CD4-positive, alpha-beta T cell treated with Interleukin-4 for 1 hour (primary cell): ENCODE data around the gene QRFPR.
A peak's percentile ranks its signal among the peaks of the same experiment; 100 is the strongest.
"Not testable (repeated sequence)": the region's sequence is repeated elsewhere in the genome, so short reads cannot be mapped to it uniquely, and the experiment has no call there.

Experiments
- DNase-seq, 2 donors: peaks; one replicate each; pipeline ENCODE4 v3.0.0-alpha.2; 2020 to 2022

The QRFPR gene

DNA sequence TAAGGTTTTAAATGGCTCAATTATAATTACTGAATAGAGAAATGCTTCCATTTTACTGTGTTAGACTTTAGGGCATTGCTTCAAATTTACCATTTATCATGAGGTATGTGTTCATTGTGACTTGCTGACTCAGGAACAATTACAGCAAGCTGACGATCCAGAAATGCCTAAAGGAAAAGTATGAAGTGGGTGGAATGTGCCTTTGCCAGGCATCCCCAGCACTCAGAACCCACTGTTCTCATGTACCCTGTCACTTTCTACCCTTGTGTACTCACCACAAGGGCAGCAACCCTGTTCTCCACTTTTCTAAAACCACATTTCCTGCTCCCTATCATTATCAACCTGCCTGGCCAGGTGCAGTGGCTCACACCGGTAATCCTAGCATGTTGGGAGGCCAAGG lies 41.5 kb downstream of the QRFPR start:
- DNase-seq: no peak

DNA sequence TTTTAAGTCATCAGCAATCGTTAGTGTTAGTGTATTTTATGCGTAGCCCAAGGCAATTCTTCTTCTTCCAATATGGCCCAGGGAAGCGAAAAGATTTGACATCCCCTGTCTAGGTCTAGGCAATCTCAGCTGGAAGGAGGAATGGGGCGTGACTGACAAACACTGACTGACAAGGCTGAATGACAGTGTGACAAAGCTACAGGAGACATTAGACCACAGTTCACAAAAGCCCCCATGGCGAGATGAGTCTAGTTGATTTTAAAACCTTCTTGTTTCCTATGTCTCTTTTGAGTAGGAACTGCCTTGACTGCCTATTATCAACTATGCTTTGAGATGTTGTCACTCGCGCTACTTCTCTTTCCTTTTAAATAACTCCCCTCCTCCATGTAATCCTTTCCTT lies 42.3 kb downstream of the QRFPR start:
- no peak for DNase-seq

DNA sequence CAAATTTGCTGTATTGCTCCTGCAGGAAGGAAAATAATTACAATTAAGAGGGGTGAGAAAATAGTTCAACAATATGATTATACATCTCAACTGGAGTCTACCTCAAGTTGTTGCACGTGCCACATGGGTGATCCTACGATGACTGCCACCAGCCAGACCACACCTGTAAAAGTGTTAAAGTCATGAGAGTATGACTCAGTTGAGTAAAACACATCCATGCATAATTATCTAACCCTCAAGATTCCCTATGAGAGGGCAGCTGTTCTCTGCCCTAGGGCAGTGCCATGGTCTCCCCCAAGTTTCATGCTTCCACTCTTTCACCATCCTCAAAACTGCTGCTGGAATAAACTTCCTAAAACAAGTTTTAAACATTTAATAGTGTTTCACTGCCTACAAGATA lies 44.1 kb downstream of the QRFPR start:
- no peak for DNase-seq

DNA sequence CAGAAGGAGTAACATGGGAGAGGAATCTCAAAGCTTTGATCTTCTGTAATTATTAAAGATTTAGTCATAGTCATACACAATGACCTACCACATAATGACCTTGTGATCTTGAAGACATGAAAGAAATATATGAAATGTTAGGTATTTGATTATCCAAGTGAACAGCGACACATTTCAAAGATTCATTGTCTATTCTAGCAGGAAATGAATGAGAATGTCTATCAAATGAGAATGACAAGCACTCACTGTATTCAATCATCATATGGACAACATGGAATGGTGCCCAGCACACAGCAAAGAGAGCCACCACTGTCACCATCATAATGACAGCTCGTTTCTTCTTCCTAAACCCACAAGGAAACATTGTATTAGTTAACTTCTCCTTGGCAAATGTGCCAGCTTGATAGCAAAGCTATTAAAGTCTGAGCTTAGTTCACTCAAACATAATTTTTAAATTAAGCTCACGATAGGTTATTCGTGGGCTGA lies 50.6 kb downstream of the QRFPR start:
- no peak for DNase-seq

DNA sequence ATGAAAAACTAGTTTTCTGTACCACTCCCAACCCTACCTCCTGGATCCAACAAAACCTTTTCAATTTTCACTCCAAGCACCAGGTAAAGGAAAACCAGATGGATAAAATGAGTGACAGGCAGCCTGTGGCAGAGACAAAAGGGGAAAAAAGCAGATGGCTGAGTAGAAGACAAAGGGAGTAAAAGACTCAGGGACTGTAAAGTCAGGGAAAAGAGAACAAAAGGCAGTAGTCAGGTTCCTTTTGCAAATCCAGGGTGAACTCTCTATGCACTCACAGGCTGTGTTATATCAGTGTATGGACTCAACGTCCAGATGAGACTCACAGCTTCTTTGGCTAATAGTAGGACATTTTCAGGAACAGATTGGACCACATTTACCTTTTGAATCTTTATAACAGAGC lies 54.2 kb downstream of the QRFPR start:
- DNase-seq: no peak

DNA sequence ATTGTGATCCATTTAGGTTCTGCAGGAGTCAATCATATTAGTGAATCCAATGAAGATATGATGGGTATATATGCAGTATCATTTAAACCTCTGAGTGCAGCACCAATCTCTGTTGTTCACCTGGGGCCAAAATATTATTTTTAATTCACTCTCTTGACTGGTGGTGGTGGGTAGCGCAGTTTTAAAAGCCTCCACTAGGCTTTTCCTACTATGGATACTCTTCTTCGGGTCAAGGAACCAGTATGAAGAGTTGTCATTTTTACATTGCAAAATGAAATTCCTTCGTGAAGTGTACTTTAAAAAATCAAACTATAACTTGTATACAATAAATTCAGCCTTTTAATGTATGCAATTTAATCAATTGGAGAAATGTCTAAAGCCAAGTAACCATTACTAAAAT lies 56.5 kb downstream of the QRFPR start:
- DNase-seq: no peak

DNA sequence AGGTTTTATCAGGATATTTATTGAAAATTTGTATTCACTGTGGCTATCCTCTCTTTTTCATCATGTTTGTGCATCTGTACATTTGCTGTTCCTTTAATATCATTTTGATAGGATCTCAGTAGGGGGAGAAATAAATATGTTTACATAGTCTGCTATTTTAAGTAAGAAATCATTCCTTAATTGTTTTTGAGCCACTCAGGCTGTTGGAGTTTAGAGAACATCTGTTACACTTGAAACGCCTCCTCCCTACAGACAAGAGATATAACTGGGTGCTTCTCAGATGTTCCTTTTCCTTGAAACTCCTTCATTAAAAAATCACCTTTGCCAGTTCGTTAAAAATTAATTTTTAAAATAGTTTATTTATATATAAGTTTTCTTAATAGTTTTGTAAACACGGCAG lies 59.4 kb downstream of the QRFPR start:
- no peak for DNase-seq

DNA sequence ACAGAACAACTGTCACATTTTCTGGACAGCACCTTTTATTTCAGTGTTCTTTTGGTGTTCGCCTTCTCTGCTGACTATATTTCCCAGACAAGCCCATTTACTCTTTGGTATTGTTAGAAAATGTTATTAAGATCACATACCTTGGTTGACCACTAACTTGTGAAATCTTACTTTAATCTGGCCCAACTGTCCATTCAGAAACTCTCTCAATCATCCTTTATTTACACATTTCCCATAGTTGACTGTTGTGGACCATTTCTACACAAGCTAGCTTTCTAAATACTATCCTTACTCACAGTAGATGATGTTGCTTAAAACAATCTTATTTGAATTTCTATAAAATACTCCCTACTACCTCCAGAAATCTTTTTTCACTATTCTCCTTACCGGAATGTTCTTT lies 64.7 kb downstream of the QRFPR start:
- no peak for DNase-seq

DNA sequence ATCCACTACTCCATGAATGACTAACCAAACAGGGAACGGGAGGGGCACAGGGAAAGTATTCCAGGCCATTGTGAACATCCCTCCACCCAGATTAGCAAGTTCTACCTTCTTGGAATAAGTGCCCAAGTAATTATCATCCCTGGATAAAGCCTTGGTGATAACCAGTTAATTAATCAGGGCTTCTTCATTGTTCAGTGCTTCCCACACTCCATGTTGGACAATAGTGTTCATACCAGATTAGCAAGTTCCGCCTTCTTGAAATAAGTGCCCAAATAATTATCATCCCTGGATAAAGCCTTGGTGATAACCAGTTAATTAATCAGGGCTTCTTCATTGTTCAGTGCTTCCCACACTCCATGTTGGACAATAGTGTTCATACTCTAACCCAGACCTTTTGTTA lies 67.4 kb downstream of the QRFPR start:
- not testable (repeated sequence) for DNase-seq

DNA sequence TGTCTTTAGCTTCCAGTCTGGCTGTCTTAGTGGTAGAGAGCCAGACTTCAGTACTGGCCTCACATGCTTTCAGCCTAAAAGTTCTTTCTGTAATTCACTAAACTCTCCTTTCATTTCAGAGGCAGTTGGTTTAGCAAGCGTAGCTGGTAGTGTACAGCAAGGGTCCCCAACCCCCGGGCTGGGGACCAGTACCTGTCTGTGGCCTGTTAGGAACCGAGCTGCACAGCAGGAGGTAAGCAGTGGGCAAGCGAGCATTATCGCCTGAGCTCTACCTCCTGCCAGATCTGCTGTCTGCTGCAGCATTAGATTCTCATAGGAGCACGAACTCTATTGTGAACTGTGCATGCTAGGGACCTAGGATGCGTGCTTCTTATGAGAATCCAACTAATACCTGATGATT lies 72.0 kb downstream of the QRFPR start:
- DNase-seq: no peak

DNA sequence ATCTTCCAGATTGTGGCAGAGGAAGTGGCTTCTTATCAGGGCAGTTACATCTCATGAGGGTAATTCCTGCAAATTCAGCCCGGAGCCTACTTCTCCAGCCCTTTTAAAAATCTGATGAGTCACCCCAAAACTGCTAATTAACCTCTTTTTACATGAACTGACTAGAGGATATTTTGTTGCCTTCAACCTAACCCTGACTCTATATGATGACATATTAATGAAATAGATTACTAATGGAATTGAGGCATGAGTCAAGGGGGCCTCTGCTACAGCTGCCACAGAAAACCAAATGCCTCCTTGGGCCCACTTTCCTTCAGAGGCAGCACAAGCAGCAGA lies 72.5 kb downstream of the QRFPR start:
- no peak for DNase-seq

DNA sequence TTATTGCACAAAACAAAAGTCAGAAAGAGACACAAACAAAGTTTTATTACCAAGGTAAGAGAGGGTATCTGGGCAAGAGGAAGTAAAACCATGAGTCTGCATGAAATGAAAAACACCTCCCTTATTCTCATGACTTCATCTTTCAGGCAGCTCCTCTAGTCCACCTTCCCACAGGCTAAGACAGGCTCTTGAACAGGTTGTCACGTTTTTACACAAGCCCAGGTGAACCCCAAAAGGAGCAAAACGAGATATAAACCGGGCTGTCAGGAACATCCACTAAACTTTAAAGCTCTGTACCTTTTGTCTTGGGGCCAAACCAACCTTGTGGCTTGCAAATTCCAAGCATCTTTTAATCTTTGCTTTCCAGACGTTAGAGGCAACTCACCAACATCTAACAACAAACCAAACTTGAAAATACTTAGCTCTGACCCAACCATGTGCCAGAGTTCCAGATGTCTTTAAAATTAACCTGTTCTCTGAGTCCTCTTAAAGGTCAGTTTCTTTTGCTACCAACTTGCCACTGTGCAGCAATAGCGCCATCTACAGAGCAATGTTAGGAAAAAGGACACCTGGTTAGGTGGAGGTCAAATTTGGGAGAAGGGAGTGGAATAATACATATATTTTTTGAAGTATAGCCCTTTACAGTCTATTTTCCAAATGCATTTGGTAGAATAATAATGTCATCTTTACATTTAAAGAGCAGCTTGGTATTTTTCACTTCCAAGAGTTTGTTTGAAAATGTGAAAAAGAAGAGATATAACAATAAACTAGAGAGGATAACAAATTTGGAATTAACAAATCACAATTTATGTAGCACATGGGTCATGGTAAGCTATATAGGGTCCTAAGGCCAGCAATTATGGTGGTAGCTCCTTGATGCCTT lies 73.1 kb downstream of the QRFPR start:
- peak; percentile 46 to 68 for DNase-seq

DNA sequence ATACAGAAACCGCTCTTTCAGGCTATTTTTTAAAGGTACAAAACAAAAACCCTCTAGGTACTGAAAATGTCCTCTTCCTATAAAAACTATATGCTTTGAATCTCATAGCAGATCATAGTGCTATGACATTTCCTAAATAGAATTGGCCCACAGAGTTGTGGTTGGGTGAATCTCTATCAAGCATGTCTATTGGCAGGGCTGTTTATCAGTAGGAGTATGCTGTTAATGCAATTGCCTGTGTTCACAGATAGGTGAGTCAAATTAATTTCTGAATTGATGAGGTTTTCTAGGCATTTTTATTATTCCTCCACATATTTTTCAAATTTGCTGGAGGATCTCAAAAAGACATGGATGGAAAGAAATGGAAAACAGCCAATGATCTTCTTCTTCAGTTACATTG lies 73.9 kb downstream of the QRFPR start:
- no peak for DNase-seq

DNA sequence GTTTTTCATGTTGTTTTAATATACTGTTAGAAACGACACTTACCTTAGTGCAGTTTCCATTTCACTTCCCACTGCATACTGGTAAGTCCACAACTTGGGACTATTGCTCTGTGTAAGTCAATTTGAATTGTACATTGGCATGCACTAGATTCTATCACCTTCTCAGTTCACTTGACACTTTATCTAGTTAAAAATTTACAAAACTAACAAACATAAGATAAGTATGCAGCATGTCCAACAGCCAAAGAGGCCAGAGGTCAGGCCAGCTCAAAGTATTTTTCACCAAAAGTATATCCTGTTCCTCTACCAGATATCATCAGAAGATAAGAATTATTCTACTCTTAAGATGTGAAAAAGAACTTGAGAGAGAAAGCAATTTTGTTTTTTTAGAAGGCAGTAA lies 75.9 kb downstream of the QRFPR start:
- no peak for DNase-seq

DNA sequence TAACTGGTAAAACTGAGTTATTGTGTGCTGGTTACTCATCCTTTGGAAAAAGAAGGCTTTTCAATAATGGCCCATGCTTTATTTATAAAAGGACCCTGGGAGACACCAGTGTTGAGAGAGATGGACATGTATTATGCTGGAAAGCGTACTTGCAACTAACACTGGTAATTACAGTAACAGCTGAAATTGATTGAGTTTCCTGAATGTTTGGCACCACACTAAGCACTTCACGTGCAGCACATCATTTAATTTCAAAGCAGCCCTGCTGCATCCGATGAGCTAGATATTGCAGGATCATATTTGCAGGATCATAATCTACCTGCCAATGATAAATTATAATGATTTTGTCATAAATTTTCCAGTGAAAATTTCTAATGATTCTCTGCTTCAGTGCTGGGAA lies 81.5 kb downstream of the QRFPR start:
- no peak for DNase-seq

DNA sequence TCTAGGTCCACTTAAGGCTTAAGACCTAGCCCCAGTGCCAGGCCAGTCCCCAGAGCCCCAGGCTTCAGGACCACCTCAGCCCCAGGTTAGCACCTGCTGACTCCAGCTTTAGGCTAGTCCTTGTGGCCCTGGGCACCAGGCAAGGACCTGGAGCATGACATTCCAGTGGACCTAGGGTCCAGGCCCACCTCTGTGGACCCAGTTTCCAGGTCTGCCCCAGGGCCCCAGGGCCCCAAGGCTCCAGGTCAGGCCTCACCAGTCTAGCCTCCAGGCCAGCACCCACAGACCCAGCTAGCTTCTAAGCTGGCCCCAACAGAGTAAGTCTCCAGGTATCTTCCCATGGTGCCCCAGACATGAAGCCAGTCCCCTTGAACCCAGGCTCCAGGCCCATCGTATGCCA lies 97.5 kb downstream of the QRFPR start:
- no peak for DNase-seq

DNA sequence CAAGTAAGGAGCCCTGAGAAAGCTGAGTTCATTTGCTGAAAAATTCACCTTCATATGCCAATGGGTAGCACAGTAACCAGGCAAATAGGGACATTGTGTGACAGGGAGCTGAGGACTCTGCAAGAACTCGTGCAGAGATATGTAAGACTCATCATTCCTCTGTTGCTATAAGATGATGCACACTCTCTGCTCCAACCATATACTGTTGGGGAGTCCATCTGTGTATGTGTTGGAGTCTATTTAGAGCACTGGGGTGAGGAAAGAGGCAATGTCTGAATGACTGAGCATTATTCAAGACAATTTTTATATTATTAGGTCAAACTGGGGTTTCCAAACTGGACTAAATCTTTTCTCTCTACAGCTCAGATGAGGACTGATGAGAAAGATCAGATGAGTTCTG lies 100.4 kb downstream of the QRFPR start:
- DNase-seq: no peak

DNA sequence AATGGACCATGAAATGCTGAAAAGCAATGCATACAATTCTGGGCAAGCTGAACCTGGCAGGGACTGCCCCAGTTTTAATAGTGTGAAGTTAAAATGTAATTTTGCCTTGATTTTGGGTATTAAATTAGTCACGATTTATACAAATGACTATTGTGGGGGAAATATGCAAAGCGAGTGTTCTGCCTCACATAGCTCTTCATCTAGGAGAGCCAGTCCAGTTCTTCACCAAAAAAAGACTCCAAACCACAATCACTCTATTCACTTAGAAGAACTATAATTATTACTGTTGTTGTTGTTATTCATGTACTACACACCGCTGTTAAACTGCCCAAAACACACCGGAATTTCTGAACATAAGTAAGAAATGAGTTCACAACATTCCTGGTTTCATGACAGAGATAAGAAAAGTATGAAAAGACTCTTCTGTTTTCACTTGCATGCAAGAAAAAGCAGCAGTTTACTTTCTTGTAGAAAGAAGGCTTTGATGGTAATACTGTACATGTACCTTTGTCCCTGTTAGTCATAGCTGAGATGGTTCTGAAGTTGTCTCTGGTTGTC lies 101.9 kb downstream of the QRFPR start:
- DNase-seq: no peak
